Mesenchymal stem cell (in vitro differentiated cells and primary cell): ENCODE measurements around the gene P2RX1.

Experiments used
- DNase-seq: peaks from one replicate; pipeline ENCODE4 v3.0.0-alpha.2; 2013
- H2AFZ ChIP-seq: one replicate; pipeline ENCODE4 v1.6.1; 2013; ENCODE audit warnings: low read depth, mild to moderate bottlenecking, control low read depth, inconsistent platforms, low read length, moderate library complexity
- H2AK5ac ChIP-seq: 2 replicates; pipeline ENCODE4 v1.6.1; 2013; ENCODE audit warnings: low read length, moderate library complexity, mild to moderate bottlenecking, inconsistent platforms; ENCODE audit not compliant: severe bottlenecking
- H2BK120ac ChIP-seq: one replicate; pipeline ENCODE4 v1.6.1; 2013; ENCODE audit warnings: low read depth, mild to moderate bottlenecking, inconsistent platforms, low read length, moderate library complexity
- H2BK12ac ChIP-seq, 2 experiments: one replicate each; pipeline ENCODE4 v1.6.1; 2013; ENCODE audit warnings: inconsistent platforms in 2 of 2, low read length in 2 of 2, mild to moderate bottlenecking in 2 of 2, moderate library complexity in 2 of 2, control low read depth in 1 of 2
- H2BK15ac ChIP-seq: one replicate; pipeline ENCODE4 v1.6.1; 2013; ENCODE audit warnings: mild to moderate bottlenecking, low read depth, inconsistent platforms; ENCODE audit not compliant: poor library complexity, severe bottlenecking
- H2BK5ac ChIP-seq: 2 replicates; pipeline ENCODE4 v1.6.1; 2013; ENCODE audit warnings: low read depth, mild to moderate bottlenecking, low read length, control low read depth, inconsistent platforms; ENCODE audit not compliant: poor library complexity, severe bottlenecking
- H3K14ac ChIP-seq, 2 experiments: one replicate each; pipeline ENCODE4 v1.6.1; 2013; ENCODE audit warnings: inconsistent platforms in 2 of 2, low read length in 2 of 2, control low read depth in 1 of 2, mild to moderate bottlenecking in 1 of 2, moderate library complexity in 1 of 2
- H3K18ac ChIP-seq, 2 experiments: one replicate each; pipeline ENCODE4 v1.6.1; 2013; ENCODE audit warnings: inconsistent platforms in 2 of 2, low read length in 2 of 2, control low read depth in 1 of 2, low read depth in 1 of 2, mild to moderate bottlenecking in 1 of 2
- H3K23ac ChIP-seq, 2 experiments: one replicate each; pipeline ENCODE4 v1.6.1; 2013; ENCODE audit warnings: inconsistent platforms in 2 of 2, low read length in 2 of 2, mild to moderate bottlenecking in 2 of 2, moderate library complexity in 2 of 2, control low read depth in 1 of 2
- H3K27ac ChIP-seq: 2 replicates; pipeline ENCODE4 v1.5.1; 2013; ENCODE audit warnings: mild to moderate bottlenecking, moderate library complexity, low read length, control low read depth, inconsistent platforms; ENCODE audit not compliant: poor library complexity, severe bottlenecking
- H3K27me3 ChIP-seq, 2 experiments: 2 replicates each; pipeline versions ENCODE4 v1.6.1 to v1.7.0; 2013; ENCODE audit warnings: low read length in 2 of 2, mild to moderate bottlenecking in 2 of 2, moderate library complexity in 2 of 2, control low read depth in 1 of 2, inconsistent platforms in 1 of 2; ENCODE audit not compliant: control insufficient read depth in 1 of 2, insufficient read depth in 1 of 2
- H3K36me3 ChIP-seq, 2 experiments: 2 replicates each; pipeline versions ENCODE4 v1.6.1 to v1.7.0; 2013; ENCODE audit warnings: low read length in 2 of 2, control low read depth in 1 of 2, inconsistent platforms in 1 of 2, low read depth in 1 of 2, mild to moderate bottlenecking in 1 of 2; ENCODE audit not compliant: insufficient read depth in 2 of 2, control insufficient read depth in 1 of 2
- H3K4ac ChIP-seq, 2 experiments: one replicate each; pipeline ENCODE4 v1.6.1; 2013; ENCODE audit warnings: inconsistent platforms in 2 of 2, low read length in 2 of 2, mild to moderate bottlenecking in 2 of 2, moderate library complexity in 2 of 2, control low read depth in 1 of 2, low read depth in 1 of 2
- H3K4me1 ChIP-seq: 2 replicates; pipeline ENCODE4 v1.6.1; 2013; ENCODE audit warnings: low read depth, low read length, control low read depth; ENCODE audit not compliant: control insufficient read depth, insufficient read depth
- H3K4me2 ChIP-seq: 2 replicates; pipeline ENCODE4 v1.6.1; 2013; ENCODE audit warnings: low read length, mild to moderate bottlenecking, inconsistent platforms; ENCODE audit not compliant: poor library complexity, severe bottlenecking
- H3K4me3 ChIP-seq, 2 experiments: 2 replicates each; pipeline versions ENCODE4 v1.5.1 to v1.7.0; 2013; ENCODE audit warnings: low read length in 2 of 2, mild to moderate bottlenecking in 2 of 2, control low read depth in 1 of 2, low read depth in 1 of 2; ENCODE audit not compliant: insufficient read depth in 1 of 2
- H3K79me1 ChIP-seq: replicated peaks from 2 replicates; pipeline ENCODE4 v1.6.1; 2013; ENCODE audit warnings: mild to moderate bottlenecking, control low read depth, low read length, inconsistent platforms; ENCODE audit not compliant: poor library complexity, severe bottlenecking
- H3K9ac ChIP-seq: 2 replicates; pipeline ENCODE4 v1.7.0; 2013; ENCODE audit warnings: mild to moderate bottlenecking, low read length, moderate library complexity
- H3K9me3 ChIP-seq: 2 replicates; pipeline ENCODE4 v1.7.0; 2013; ENCODE audit warnings: mild to moderate bottlenecking, low read length; ENCODE audit not compliant: control insufficient read depth
- H4K8ac ChIP-seq: one replicate; pipeline ENCODE4 v1.6.1; 2013; ENCODE audit warnings: inconsistent platforms, mild to moderate bottlenecking, low read length, moderate library complexity
- H4K91ac ChIP-seq: one replicate; pipeline ENCODE4 v1.6.1; 2013; ENCODE audit warnings: mild to moderate bottlenecking, low read length, inconsistent platforms
- WGBS: methylation state at CpG from one replicate; pipeline ENCODE4 v1.1.7; 2013; ENCODE audit warnings: mixed read lengths; 5-methylcytosine and 5-hydroxymethylcytosine counted together

The P2RX1 gene

GRCh38 chr17:3919123-3919624 lies 2.9 kb upstream of the P2RX1 start:
- no peak for DNase-seq
- no peak overlapping the region for H3K27ac ChIP-seq
- 94% methylated on average over 19 of the region's 22 CpGs for WGBS
- no peaks in the 10 kb centered on the region for H3K36me3 ChIP-seq
- no peak overlapping the region for H3K18ac ChIP-seq
- no peak overlapping the region for H2AFZ ChIP-seq
- no peaks in the 10 kb centered on the region for H3K79me1 ChIP-seq
- no peak overlapping the region for H2AK5ac ChIP-seq
- peak overlapping the region in 1 of 2 experiments; percentile 49 for H2BK12ac ChIP-seq
- H3K14ac ChIP-seq, result no peak overlapping the region
- no peak overlapping the region for H2BK120ac ChIP-seq
- H2BK15ac ChIP-seq, result no peak overlapping the region
- H3K4me3 ChIP-seq, result no peak overlapping the region
- H3K4ac ChIP-seq, result no peak overlapping the region
- H3K4me1 ChIP-seq, result peaks cover 8% of the 10 kb centered on the region
- H4K91ac ChIP-seq, result no peak overlapping the region
- no peak overlapping the region for H3K4me2 ChIP-seq
- H4K8ac ChIP-seq, result no peak overlapping the region
- no peaks in the 10 kb centered on the region for H3K9me3 ChIP-seq
- H3K23ac ChIP-seq, result no peak overlapping the region
- peaks cover 7 to 18% of the 10 kb centered on the region in 2 experiments for H3K27me3 ChIP-seq
- H3K9ac ChIP-seq, result no peak overlapping the region
- no peak overlapping the region for H2BK5ac ChIP-seq

- H2BK15ac ChIP-seq, result no peak overlapping the region
- H3K4me3 ChIP-seq, result no peak overlapping the region
- H3K4me1 ChIP-seq, result peaks cover 8% of the 10 kb centered on the region
- peaks cover 3 to 13% of the 10 kb centered on the region in 2 experiments for H3K27me3 ChIP-seq
- H3K79me1 ChIP-seq, result no peaks in the 10 kb centered on the region
- H3K23ac ChIP-seq, result no peak overlapping the region
- H3K4me2 ChIP-seq, result no peak overlapping the region
- H2BK12ac ChIP-seq, result no peak overlapping the region
- no peak overlapping the region for H2BK5ac ChIP-seq
- DNase-seq, result no peak
- no peak overlapping the region for H3K18ac ChIP-seq
- H3K9me3 ChIP-seq, result no peaks in the 10 kb centered on the region
- no peak overlapping the region for H3K9ac ChIP-seq
- H3K4ac ChIP-seq, result no peak overlapping the region
- H3K36me3 ChIP-seq, result no peaks in the 10 kb centered on the region
- no peak overlapping the region for H4K91ac ChIP-seq
- H2AK5ac ChIP-seq, result no peak overlapping the region
- peak overlapping the region; percentile 15 for H2AFZ ChIP-seq
- H4K8ac ChIP-seq, result no peak overlapping the region
- no peak overlapping the region for H3K14ac ChIP-seq
- 70% methylated on average over 8 of the region's 8 CpGs for WGBS
- H3K27ac ChIP-seq, result no peak overlapping the region
- H2BK120ac ChIP-seq, result no peak overlapping the region
These were observed 2.3 kb upstream of the P2RX1 start for GRCh38 chr17:3918372-3919122.

GRCh38 chr17:3917391-3917931 lies 1.2 kb upstream of the P2RX1 start:
- WGBS, result 50% methylated on average over 11 of the region's 11 CpGs

GRCh38 chr17:3916825-3917224 lies 560 bp upstream of the P2RX1 start:
- DNase-seq, result no peak
- Histone ChIP-seq H2BK5ac (no peak overlapping the region), H3K79me1 (no peaks in the 10 kb centered on the region), H3K4me2 (no peak overlapping the region), H3K4me1 (peaks cover 8% of the 10 kb centered on the region), H4K91ac (peak overlapping the region; percentile 45), H2AFZ (no peak overlapping the region), H3K18ac (no peak overlapping the region), H3K4ac (no peak overlapping the region), H3K36me3 (no peaks in the 10 kb centered on the region), H3K27me3 (peaks cover 0 to 18% of the 10 kb centered on the region in 2 experiments), H2BK120ac (no peak overlapping the region), H3K14ac (no peak overlapping the region), H3K23ac (no peak overlapping the region), H2BK15ac (peak overlapping the region; percentile 44), H3K27ac (no peak overlapping the region), H2BK12ac (peak overlapping the region in 1 of 2 experiments; percentile 54), H4K8ac (no peak overlapping the region), H3K9ac (no peak overlapping the region), H3K9me3 (no peaks in the 10 kb centered on the region), H2AK5ac (no peak overlapping the region), H3K4me3 (no peak overlapping the region)
- 92% methylated on average over 10 of the region's 10 CpGs for WGBS

More at GRCh38 chr17:3917391-3917931, 1.2 kb upstream of the P2RX1 start:
- peak overlapping the region; percentile 44 for H2BK15ac ChIP-seq
- H2BK12ac ChIP-seq, result peak overlapping the region in 1 of 2 experiments; percentile 21
- H2BK120ac ChIP-seq, result no peak overlapping the region
- H3K14ac ChIP-seq, result no peak overlapping the region
- H3K27me3 ChIP-seq, result peaks cover 0 to 15% of the 10 kb centered on the region in 2 experiments
- DNase-seq, result peak; percentile 52
- H3K4ac ChIP-seq, result no peak overlapping the region
- H2AFZ ChIP-seq, result no peak overlapping the region
- no peaks in the 10 kb centered on the region for H3K79me1 ChIP-seq
- no peak overlapping the region for H3K27ac ChIP-seq
- peaks cover 8% of the 10 kb centered on the region for H3K4me1 ChIP-seq
- H2BK5ac ChIP-seq, result no peak overlapping the region
- no peak overlapping the region for H4K91ac ChIP-seq
- peak overlapping the region in 1 of 2 experiments; percentile 38 for H3K18ac ChIP-seq
- no peak overlapping the region for H3K4me2 ChIP-seq
- H3K9me3 ChIP-seq, result no peaks in the 10 kb centered on the region
- H4K8ac ChIP-seq, result no peak overlapping the region
- no peak overlapping the region for H3K23ac ChIP-seq
- H2AK5ac ChIP-seq, result no peak overlapping the region
- H3K36me3 ChIP-seq, result no peaks in the 10 kb centered on the region
- no peak overlapping the region for H3K9ac ChIP-seq
- no peak overlapping the region for H3K4me3 ChIP-seq
